Renal pelvis (tissue), 4 donors: ENCODE measurements around the gene EFHB. TPM values are rescaled to one million over a fixed set of nuclear protein-coding genes. Genes with fewer than 3 reads are reported as not detected.
"Not testable (repeated sequence)": the region's sequence is repeated elsewhere in the genome, so short reads cannot be mapped to it uniquely, and the experiment has no call there.

Experiments used
- DNase-seq: peaks from one replicate; pipeline ENCODE4 v3.0.0-alpha.2; 2013
- polyA plus RNA-seq, 3 donors: library from polyadenylated mRNA; unstranded; fragments of 120-200 nt; gene quantifications; one replicate each; pipeline ENCODE4 v1.2.1, GENCODE V29; 2013; ENCODE audit not compliant: insufficient read length in 3 of 3

The EFHB gene
- polyA plus RNA-seq, 3 donors = 2.6 to 6.2 (median 5.8) TPM

- DNase-seq = peak; percentile 70
These were observed 67.2 kb downstream of the EFHB start for GRCh38 chr3:19866751-19867347.

GRCh38 chr3:19855318-19855717 is 78.7 kb downstream of the EFHB start:
- not testable (repeated sequence) for DNase-seq

DNA sequence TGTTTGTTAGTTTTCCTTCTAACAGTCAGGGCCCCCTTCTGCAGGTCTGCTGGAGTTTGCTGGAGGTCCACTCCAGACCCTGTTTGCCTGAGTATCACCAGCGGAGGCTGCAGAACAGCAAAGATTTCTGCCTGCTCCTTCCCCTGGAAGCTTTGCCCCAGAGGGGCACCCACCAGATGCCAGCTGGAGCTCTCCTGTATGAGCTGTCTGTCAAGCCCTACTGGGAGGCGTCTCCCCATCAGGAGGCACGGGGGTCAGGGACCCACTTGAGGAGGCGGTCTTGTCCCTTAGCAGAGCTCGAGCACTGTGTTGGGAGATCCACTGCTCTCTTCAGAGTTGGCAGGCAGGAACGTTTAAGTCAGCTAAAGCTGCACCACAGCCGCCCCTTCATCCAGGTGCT is 87.4 kb downstream of the EFHB start:
- DNase-seq = not testable (repeated sequence)

Other genes with a start within 250 kb of the EFHB start
- 10 to 100 TPM; 62.3 to 72.5 (median 64.2) TPM for gene RAB5A, start 12.9 kb upstream of the EFHB start, polyA plus RNA-seq
- under 1 TPM; 0.36 to 0.99 (median 0.82) TPM for gene PP2D1, start 78.0 kb upstream of the EFHB start, polyA plus RNA-seq
- gene KAT2B, start 106.2 kb upstream of the EFHB start, polyA plus RNA-seq = 10 to 100 TPM; 23.1 to 33.5 (median 23.6) TPM